ENCODE results near the gene C12orf43. TPM values are rescaled to one million over a fixed set of nuclear protein-coding genes. Genes with fewer than 3 reads are reported as not detected.

C12orf43 gene
- total and polyA plus RNA-seq, 2 of the 4 experiments (the other 2 are of a cell fraction) = 12.5 to 13.5 TPM

GRCh38 chr12:121000530-121000929, 15.8 kb downstream of the C12orf43 start:
- Histone ChIP-seq H3K18ac (ENCODE audit: low read depth, low read length) (no peak overlapping the region), H3K27ac (ENCODE audit: insufficient read depth, low read length) (no peak overlapping the region), H4K91ac (ENCODE audit: insufficient read depth, low read depth, low read length) (no peak overlapping the region), H3K14ac (replicated peaks; ENCODE audit: low read depth, low read length) (no peak overlapping the region), H3K9me1 (ENCODE audit: insufficient read depth, low read length) (no peaks in the 10 kb centered on the region), H3K79me1 (ENCODE audit: low read depth in 1 of 2, low read length in 2 of 2) (no peaks in the 10 kb centered on the region), H3K9me3 (ENCODE audit: control insufficient read depth, insufficient read depth, low read length) (no peaks in the 10 kb centered on the region), H2AK5ac (ENCODE audit: low read depth, low read length) (no peak overlapping the region), H4K5ac (ENCODE audit: low read depth, low read length) (no peak overlapping the region), H3K4ac (ENCODE audit: low read depth, low read length) (no peak overlapping the region), H3K9ac (ENCODE audit: low read depth, low read length) (no peak overlapping the region), H3K4me3 (ENCODE audit: insufficient read depth, low read depth, low read length) (no peak overlapping the region), H2AFZ (replicated peaks; ENCODE audit: low read length, poor library complexity) (no peak overlapping the region), H2BK20ac (ENCODE audit: low read depth, low read length) (no peak overlapping the region), H3K27me3 (ENCODE audit: control insufficient read depth, insufficient read depth, low read length) (no peaks in the 10 kb centered on the region; the same call in 1 of the 2 replicates), H3K23ac (ENCODE audit: low read depth, low read length) (no peak overlapping the region), H3K36me3 (ENCODE audit: control insufficient read depth, insufficient read depth, low read length) (peaks cover 16% of the 10 kb centered on the region), H3K4me1 (ENCODE audit: control insufficient read depth, insufficient read depth, low read length) (peaks cover 4% of the 10 kb centered on the region; the same call in 1 of the 2 replicates), H2BK5ac (ENCODE audit: low read depth, low read length, poor library complexity, severe bottlenecking) (no peak overlapping the region), H2BK15ac (ENCODE audit: low read depth, low read length) (no peak overlapping the region), H3K4me2 (ENCODE audit: low read depth, low read length) (no peak overlapping the region), H2BK120ac (ENCODE audit: low read depth, low read length) (no peak overlapping the region), H4K20me1 (ENCODE audit: insufficient read depth, low read length) (no peaks in the 10 kb centered on the region), H3K56ac (ENCODE audit: extremely low read depth, insufficient read depth, low read length) (no peak overlapping the region), H4K8ac (ENCODE audit: low read depth in 2 of 2, low read length in 2 of 2) (no peak overlapping the region), H2AK9ac (replicated peaks; ENCODE audit: low read depth, low read length, poor library complexity) (no peak overlapping the region)
- ChIA-PET POLR2A (ENCODE audit: unreplicated experiment) (no interaction called here), CTCF (no interaction called here)
- dilution Hi-C loops (cut with HindIII; ENCODE audit: low sequenced_read_pairs, unreplicated experiment) = no loop called here
- no peak for TF ChIP-seq BHLHE40 (IDR thresholded peaks at IDR 0.05; ENCODE audit: low read depth, low read length)
- TF ChIP-seq MXI1 (IDR thresholded peaks at IDR 0.05; ENCODE audit: borderline replicate concordance, low read depth, low read length) = no peak
- no peak for TF ChIP-seq CEBPB (IDR thresholded peaks at IDR 0.05; ENCODE audit: low read depth, low read length)
- TF ChIP-seq MAZ (IDR thresholded peaks at IDR 0.05; ENCODE audit: borderline replicate concordance, low read depth, low read length) = no peak
- no peak for TF ChIP-seq NFE2L2 (IDR thresholded peaks at IDR 0.05; ENCODE audit: low read depth, low read length)
- TF ChIP-seq SMC3 (IDR thresholded peaks at IDR 0.05; ENCODE audit: low read depth, low read length) = no peak
- no peak for TF ChIP-seq CHD1 (IDR thresholded peaks at IDR 0.05; ENCODE audit: low read depth, low read length)
- BruUV-seq (replicated peaks) = no TSS peak
- DNase-seq (no peak), ATAC-seq (ENCODE audit: low read depth) (no peak)
- intact Hi-C loops (cut with micrococcal nuclease) = no loop called here
- in situ Hi-C loops (cut with MboI; ENCODE audit: low sequenced_read_pairs) = no loop called here
- WGBS, 2 experiments (ENCODE audit: extremely low coverage in 2 of 2, insufficient read length in 1 of 2) = 100% methylated on average over 1 of the region's 11 CpGs; no CpG with 5 or more reads in 1 of the 2 experiments
